ENCODE results near the gene STIM1. TPM values are rescaled to one million over a fixed set of nuclear protein-coding genes. Genes with fewer than 3 reads are reported as not detected.

STIM1 gene
- total and polyA plus RNA-seq, 10 of the 15 experiments (the other 5 are each of a cell fraction or from before 2014, with no cell fraction given) = 8.6 to 57.7 (median 29.3) TPM

GRCh38 chr11:4059424-4059823 lies 204.0 kb downstream of the STIM1 start:
- BruUV-seq (replicated peaks) = no TSS peak
- intact Hi-C loops (cut with micrococcal nuclease; ENCODE audit: unreplicated experiment) = no loop called here
- in situ Hi-C loops (cut with MboI) = no loop called here
- POLR2A ChIA-PET = interaction anchor here (0.7 to 1.5 kb wide), 3 partner anchors 12 to 204 kb away, joined by 3 to 5 read pairs (median 3); partner anchors contain the start of gene STIM1
- Histone ChIP-seq H3K4me2 (ENCODE audit: control insufficient read depth, insufficient read depth) (no peak overlapping the region), H3K4me3 (no peak overlapping the region), H3K27ac (ENCODE audit: control insufficient read depth, insufficient read depth) (no peak overlapping the region), H3K4me1 (ENCODE audit: control insufficient read depth, insufficient read depth, low read length) (peaks cover 19% of the 10 kb centered on the region), H3K27me3 (replicated peaks in 1 of 2; ENCODE audit: control insufficient read depth in 2 of 2, insufficient read depth in 2 of 2, low read length in 1 of 2) (no peaks in the 10 kb centered on the region), H3K79me2 (ENCODE audit: control insufficient read depth, insufficient read depth, low read length) (0 out of 2 replicates have a peak, but pooled peaks cover 1% of the 10 kb centered on the region), H3K9ac (ENCODE audit: control insufficient read depth, insufficient read depth, low read length) (no peak overlapping the region), H4K20me1 (ENCODE audit: control insufficient read depth, insufficient read depth) (no peaks in the 10 kb centered on the region), H3K9me3 (replicated peaks; ENCODE audit: control insufficient read depth, insufficient read depth, low read length) (no peaks in the 10 kb centered on the region; the same call in 2 of the 3 replicates), H2AFZ (ENCODE audit: control insufficient read depth, low read depth, low read length) (no peak overlapping the region), H3K36me3 (ENCODE audit: control insufficient read depth in 2 of 2, insufficient read depth in 2 of 2, low read length in 1 of 2) (peaks cover 7 to 23% of the 10 kb centered on the region in 2 experiments)
- SMC1A ChIA-PET (ENCODE audit: uncharacterized antibody, unreplicated experiment) = interaction anchor here (0.7 to 8.0 kb wide), 6 partner anchors 8 to 210 kb away, joined by 3 to 56 read pairs (median 4); partner anchors contain the start of gene STIM1
- no peak for DNase-seq (ENCODE audit: low read depth, low spot score)
- FAIRE-seq = no peak
- CTCF ChIA-PET = interaction anchor here (1.0 to 8.4 kb wide), 3 partner anchors 13 to 207 kb away, joined by 4 to 145 read pairs (median 45); partner anchors contain the start of gene STIM1
- RAD21 ChIA-PET (ENCODE audit: unreplicated experiment) = interaction anchor here (2.0 to 20.6 kb wide), 2 partner anchors 13 to 205 kb away, joined by 7 to 605 read pairs; partner anchors contain the start of gene STIM1
- ATAC-seq = no peak
- WGBS (ENCODE audit: insufficient coverage, insufficient replicate concordance, low lambda C conversion rate, missing lambda C conversion rate) = 93% methylated on average over 1 of the region's 1 CpG
- TF ChIP-seq MEF2B (IDR thresholded peaks at IDR 0.05; ENCODE audit: partially characterized antibody, poor library complexity, severe bottlenecking) = no peak
- TF ChIP-seq CHD1 (IDR thresholded peaks at IDR 0.05; ENCODE audit: low read depth, low read length) = no peak
- no peak for TF ChIP-seq TCF3 (IDR thresholded peaks at IDR 0.05; ENCODE audit: borderline replicate concordance, insufficient read depth, low read depth, low read length)
- no peak for TF ChIP-seq ZNF24 (IDR thresholded peaks at IDR 0.05)
- no peak for TF ChIP-seq ZNF274 (IDR thresholded peaks at IDR 0.05; ENCODE audit: insufficient read depth, insufficient read length)
- no peak for TF ChIP-seq NBN (IDR thresholded peaks at IDR 0.05)
- no peak for TF ChIP-seq TARDBP (IDR thresholded peaks at IDR 0.05; ENCODE audit: borderline replicate concordance)
- TF ChIP-seq, protein P1, sequence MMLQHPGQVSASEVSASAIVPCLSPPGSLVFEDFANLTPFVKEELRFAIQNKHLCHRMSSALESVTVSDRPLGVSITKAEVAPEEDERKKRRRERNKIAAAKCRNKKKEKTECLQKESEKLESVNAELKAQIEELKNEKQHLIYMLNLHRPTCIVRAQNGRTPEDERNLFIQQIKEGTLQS (IDR thresholded peaks at IDR 0.05; ENCODE audit: borderline replicate concordance, extremely low read depth, low read depth, low read length) = no peak
- TF ChIP-seq SPI1 (IDR thresholded peaks at IDR 0.05; ENCODE audit: borderline replicate concordance, insufficient read depth, low read depth, low read length) = no peak
- TF ChIP-seq, protein P2, sequence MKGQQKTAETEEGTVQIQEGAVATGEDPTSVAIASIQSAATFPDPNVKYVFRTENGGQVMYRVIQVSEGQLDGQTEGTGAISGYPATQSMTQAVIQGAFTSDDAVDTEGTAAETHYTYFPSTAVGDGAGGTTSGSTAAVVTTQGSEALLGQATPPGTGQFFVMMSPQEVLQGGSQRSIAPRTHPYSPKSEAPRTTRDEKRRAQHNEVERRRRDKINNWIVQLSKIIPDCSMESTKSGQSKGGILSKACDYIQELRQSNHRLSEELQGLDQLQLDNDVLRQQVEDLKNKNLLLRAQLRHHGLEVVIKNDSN (IDR thresholded peaks at IDR 0.05; ENCODE audit: borderline replicate concordance, extremely low read length, insufficient read depth, low read depth, low read length) = no peak
- TF ChIP-seq JUND (IDR thresholded peaks at IDR 0.05; ENCODE audit: low read depth, low read length) = no peak
- TF ChIP-seq SIX5 (IDR thresholded peaks at IDR 0.05; ENCODE audit: low read depth, low read length, severe bottlenecking) = no peak

Data from GM12878 (cell line).